WTC11 (cell line): ENCODE results near the gene ABCB6. TPM values are rescaled to one million over a fixed set of nuclear protein-coding genes. Genes with fewer than 3 reads are reported as not detected.

Experiments used
- ATAC-seq: fragments of 200-7000 bp; cut with Tn5 transposase; 2 replicates; pipeline ENCODE4 v1.10.0; 2021; ENCODE audit warnings: mild to moderate bottlenecking, moderate library complexity
- CTCF ChIA-PET: fragments of 300-600 bp; sonication (Branson Sonifier 250); formaldehyde crosslinking; loops from one replicate; lab custom pipeline; 2021; ENCODE audit warnings: antibody characterized with exemption; lab: Charles Lee
- POLR2A ChIA-PET: fragments of 350-600 bp; sonication (Branson Sonifier 250); formaldehyde crosslinking; loops from one replicate; lab custom pipeline; 2021; ENCODE audit warnings: antibody characterized with exemption; lab: Charles Lee
- DNase-seq: peaks from one replicate; pipeline ENCODE4 v3.0.0; 2021; ENCODE audit warnings: low spot score
- H3K27ac Mint-ChIP-seq: 2 replicates; pipeline ENCODE4 v1.8.0; 2021; ENCODE audit warnings: mixed read lengths
- H3K27me3 Mint-ChIP-seq: 2 replicates; pipeline ENCODE4 v1.8.0; 2021; ENCODE audit warnings: low read depth, mild to moderate bottlenecking, moderate library complexity, mixed read lengths
- H3K36me3 Mint-ChIP-seq: 2 replicates; pipeline ENCODE4 v1.8.0; 2021; ENCODE audit warnings: mixed read lengths
- H3K4me1 Mint-ChIP-seq: 2 replicates; pipeline ENCODE4 v1.8.0; 2022; ENCODE audit warnings: mixed read lengths
- H3K4me3 Mint-ChIP-seq: 2 replicates; pipeline ENCODE4 v1.8.0; 2021; ENCODE audit warnings: mild to moderate bottlenecking, moderate library complexity, mixed read lengths
- H3K9me3 Mint-ChIP-seq: 2 replicates; pipeline ENCODE4 v1.8.0; 2021; ENCODE audit warnings: mixed read lengths
- ATF1 ChIP-seq: sonication (generic); formaldehyde crosslinking; IDR thresholded peaks from 2 replicates; pipeline ENCODE4 v1.8.1; 2023; ENCODE audit warnings: mild to moderate bottlenecking, moderate library complexity, missing genetic modification reagents
- CDX4 ChIP-seq: fragments of 250-450 bp; sonication (Bioruptor Pico); IDR thresholded peaks from 2 replicates; pipeline ENCODE4 v1.9.0; 2021; ENCODE audit warnings: moderate library complexity, mild to moderate bottlenecking, inconsistent platforms, borderline replicate concordance
- CREM ChIP-seq: sonication (generic); formaldehyde crosslinking; IDR thresholded peaks from 2 replicates; pipeline ENCODE4 v1.8.1; 2022; ENCODE audit warnings: mild to moderate bottlenecking, missing genetic modification reagents, moderate library complexity
- E2F4 ChIP-seq: sonication (generic); formaldehyde crosslinking; IDR thresholded peaks from 2 replicates; pipeline ENCODE4 v1.8.1; 2022; ENCODE audit warnings: low read depth, mild to moderate bottlenecking, moderate library complexity, missing genetic modification reagents, borderline replicate concordance
- GABPB1 ChIP-seq: sonication (generic); formaldehyde crosslinking; IDR thresholded peaks from 2 replicates; pipeline ENCODE4 v1.8.1; 2023; ENCODE audit warnings: mild to moderate bottlenecking, missing genetic modification reagents
- GRHL2 ChIP-seq: fragments of 250-450 bp; sonication (Bioruptor Pico); IDR thresholded peaks from 2 replicates; pipeline ENCODE4 v1.8.0; 2022; ENCODE audit warnings: mild to moderate bottlenecking, moderate library complexity; ENCODE audit not compliant: insufficient replicate concordance, severe bottlenecking
- GTF2I ChIP-seq: fragments of 250-450 bp; sonication (Bioruptor Pico); conservative IDR thresholded peaks from 2 replicates; pipeline ENCODE4 v1.4.0; 2021; ENCODE audit warnings: mild to moderate bottlenecking
- MXD4 ChIP-seq: fragments of 250-450 bp; sonication (Bioruptor Pico); IDR thresholded peaks from 2 replicates; pipeline ENCODE4 v1.8.0; 2021; ENCODE audit warnings: mild to moderate bottlenecking, moderate library complexity, borderline replicate concordance
- NR2C2 ChIP-seq: sonication (generic); formaldehyde crosslinking; IDR thresholded peaks from 2 replicates; pipeline ENCODE4 v1.8.0; 2022; ENCODE audit warnings: mild to moderate bottlenecking, missing genetic modification reagents
- OVOL2 ChIP-seq: fragments of 250-450 bp; sonication (Bioruptor Pico); IDR thresholded peaks from 2 replicates; pipeline ENCODE4 v1.9.0; 2021; ENCODE audit warnings: mild to moderate bottlenecking, borderline replicate concordance
- PRRX2 ChIP-seq: fragments of 250-450 bp; sonication (Bioruptor Pico); IDR thresholded peaks from 2 replicates; pipeline ENCODE4 v1.8.0; 2021; ENCODE audit warnings: mild to moderate bottlenecking
- SMAD3 ChIP-seq: sonication (generic); formaldehyde crosslinking; IDR thresholded peaks from 2 replicates; pipeline ENCODE4 v1.8.0; 2022; ENCODE audit warnings: missing genetic modification reagents, mild to moderate bottlenecking, borderline replicate concordance
- STAT6 ChIP-seq: sonication (generic); formaldehyde crosslinking; conservative IDR thresholded peaks from 2 replicates; pipeline ENCODE4 v1.8.1; 2023; ENCODE audit warnings: mild to moderate bottlenecking, low read depth, missing genetic modification reagents, moderate library complexity
- TEAD1 ChIP-seq: sonication (generic); formaldehyde crosslinking; IDR thresholded peaks from 2 replicates; pipeline ENCODE4 v1.8.0; 2022; ENCODE audit warnings: mild to moderate bottlenecking, missing genetic modification reagents
- TEAD4 ChIP-seq: sonication (generic); formaldehyde crosslinking; IDR thresholded peaks from 2 replicates; pipeline ENCODE4 v1.8.0; 2022; ENCODE audit warnings: mild to moderate bottlenecking, missing genetic modification reagents
- USF1 ChIP-seq: sonication (generic); formaldehyde crosslinking; IDR thresholded peaks from 2 replicates; pipeline ENCODE4 v1.8.0; 2022; ENCODE audit warnings: mild to moderate bottlenecking, missing genetic modification reagents
- USF2 ChIP-seq: sonication (generic); formaldehyde crosslinking; IDR thresholded peaks from 2 replicates; pipeline ENCODE4 v1.8.1; 2023; ENCODE audit warnings: mild to moderate bottlenecking, missing genetic modification reagents, moderate library complexity
- total RNA-seq: library from RNA; stranded (reverse); gene quantifications from 3 replicates; pipeline ENCODE4 v1.2.3, GENCODE V29; 2021

The ABCB6 gene
- total RNA-seq, 1 experiment from 2014 or later = 44.8 TPM

- DNase-seq (no peak), ATAC-seq (no peak)
- Mint-ChIP-seq H3K9me3 (no peaks in the 10 kb centered on the region), H3K27ac (no peak overlapping the region), H3K4me1 (peaks cover 6% of the 10 kb centered on the region), H3K36me3 (peaks cover 59% of the 10 kb centered on the region), H3K27me3 (no peaks in the 10 kb centered on the region), H3K4me3 (no peak overlapping the region)
- TF ChIP-seq CDX4 (CRISPR knock-in tag) (no peak), OVOL2 (CRISPR knock-in tag) (no peak), PRRX2 (CRISPR knock-in tag) (no peak), STAT6 (CRISPR knock-in tag) (no peak), E2F4 (no peak)
- POLR2A ChIA-PET = no interaction called here
- CTCF ChIA-PET = no interaction called here
These were observed 8.4 kb downstream of the ABCB6 start for GRCh38 chr2:219210196-219210885.

GRCh38 chr2:219209236-219210195, 9.2 kb downstream of the ABCB6 start:
- DNase-seq (no peak), ATAC-seq (no peak)
- ChIA-PET CTCF (no interaction called here), POLR2A (no interaction called here)
- Mint-ChIP-seq H3K27ac (no peak overlapping the region), H3K27me3 (peaks cover 8% of the 10 kb centered on the region), H3K4me1 (peaks cover 6% of the 10 kb centered on the region), H3K36me3 (peaks cover 54% of the 10 kb centered on the region), H3K9me3 (peaks cover 2% of the 10 kb centered on the region), H3K4me3 (no peak overlapping the region)
- TF ChIP-seq TEAD1 (CRISPR knock-in tag) = no peak
- TF ChIP-seq ATF1 (CRISPR knock-in tag) = no peak
- no peak for TF ChIP-seq MXD4
- TF ChIP-seq USF2 (CRISPR knock-in tag) = no peak
- no peak for TF ChIP-seq GTF2I (CRISPR knock-in tag)
- no peak for TF ChIP-seq TEAD4

- Mint-ChIP-seq H3K4me3 (peak overlapping the region; percentile 74), H3K27ac (peak overlapping the region; percentile 88; the same call in 1 of the 2 replicates), H3K4me1 (peaks cover 6% of the 10 kb centered on the region), H3K36me3 (peaks cover 42% of the 10 kb centered on the region), H3K27me3 (peaks cover 11% of the 10 kb centered on the region), H3K9me3 (peaks cover 5% of the 10 kb centered on the region)
- DNase-seq (no peak), ATAC-seq (no peak)
- ChIA-PET CTCF (no interaction called here), POLR2A (no interaction called here)
- TF ChIP-seq CREM (CRISPR knock-in tag) = no peak
- TF ChIP-seq GABPB1 = peak; percentile 56
- no peak for TF ChIP-seq USF1 (CRISPR knock-in tag)
- TF ChIP-seq NR2C2 (CRISPR knock-in tag) = no peak
- TF ChIP-seq SMAD3 (CRISPR knock-in tag) = no peak
- TF ChIP-seq GRHL2 (CRISPR knock-in tag) = no peak
- TF ChIP-seq, all 79 proteins: peak for 1
These were observed 10.6 kb downstream of the ABCB6 start for GRCh38 chr2:219207884-219208740.
